NCI-H524 (cell line): ENCODE data around the gene SH3RF2.
"Not testable (repeated sequence)": the region's sequence is repeated elsewhere in the genome, so short reads cannot be mapped to it uniquely, and the experiment has no call there.

Experiments used
- DNase-seq, 2 experiments: peaks; one replicate each; lab custom pipeline; 2025; lab: John Stamatoyannopoulos, UW

SH3RF2 gene

GRCh38 chr5:145936401-145937131, at the start of gene SH3RF2:
SH3RF2 (plus strand) TSS chr5:145936578; CDS start chr5:145937929, 1,351 bp downstream.
- peak; percentile 62 to 73 for DNase-seq

GRCh38 chr5:145887217-145887616, 49.2 kb upstream of the SH3RF2 start:
- DNase-seq, result no peak

DNA sequence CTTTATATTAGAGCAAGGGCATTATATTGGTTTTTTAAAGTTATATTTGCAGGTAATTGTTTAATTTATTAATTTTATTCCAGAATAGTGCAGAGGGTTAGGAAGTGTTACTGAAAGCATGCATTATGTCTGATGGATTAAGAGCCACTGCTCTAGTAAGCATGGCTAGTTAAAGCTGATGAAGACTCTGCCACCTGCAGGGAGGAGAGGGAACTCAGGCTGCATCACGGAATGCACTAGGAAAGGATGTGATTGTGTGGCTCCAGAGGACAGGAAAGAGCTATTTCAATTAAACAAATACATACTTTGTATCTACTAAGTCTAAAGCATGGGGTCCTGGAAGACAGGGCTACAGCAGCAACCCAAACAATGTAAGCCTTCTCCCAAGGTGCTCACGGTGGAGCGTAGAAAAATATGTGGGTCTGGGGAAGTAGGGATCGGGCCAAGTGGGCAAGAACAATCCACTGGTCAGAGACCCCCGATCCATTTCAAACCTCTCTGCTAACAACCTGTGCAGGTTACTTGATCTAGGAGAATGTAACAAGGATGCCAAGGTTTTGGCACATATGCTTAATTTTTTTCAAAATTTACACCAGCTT, 48.3 kb upstream of the SH3RF2 start:
- DNase-seq, result peak in 1 of 2 experiments; percentile 66

DNA sequence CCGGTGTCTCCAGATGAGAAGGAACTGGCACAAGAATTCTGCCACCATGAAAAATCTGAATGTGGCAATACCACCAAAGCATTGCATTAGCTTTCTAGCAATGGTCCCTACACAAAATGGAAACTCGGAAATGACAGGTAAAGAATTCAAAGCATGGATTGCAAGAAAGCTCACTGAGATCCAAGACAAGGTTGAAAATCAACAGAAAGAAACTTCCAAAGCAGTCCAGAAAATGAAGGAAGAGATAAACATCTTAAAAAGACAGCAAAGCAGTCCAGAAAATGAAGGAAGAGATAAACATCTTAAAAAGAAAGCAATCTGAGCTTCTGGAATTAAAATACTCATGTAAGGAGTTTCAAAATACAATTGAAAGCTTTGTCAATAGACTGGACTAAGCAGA, 46.8 kb upstream of the SH3RF2 start:
- DNase-seq, result no peak

- not testable (repeated sequence) for DNase-seq
Observed at GRCh38 chr5:145891378-145891777, 45.0 kb upstream of the SH3RF2 start.

GRCh38 chr5:145898171-145898570, 38.2 kb upstream of the SH3RF2 start:
- no peak for DNase-seq

DNA sequence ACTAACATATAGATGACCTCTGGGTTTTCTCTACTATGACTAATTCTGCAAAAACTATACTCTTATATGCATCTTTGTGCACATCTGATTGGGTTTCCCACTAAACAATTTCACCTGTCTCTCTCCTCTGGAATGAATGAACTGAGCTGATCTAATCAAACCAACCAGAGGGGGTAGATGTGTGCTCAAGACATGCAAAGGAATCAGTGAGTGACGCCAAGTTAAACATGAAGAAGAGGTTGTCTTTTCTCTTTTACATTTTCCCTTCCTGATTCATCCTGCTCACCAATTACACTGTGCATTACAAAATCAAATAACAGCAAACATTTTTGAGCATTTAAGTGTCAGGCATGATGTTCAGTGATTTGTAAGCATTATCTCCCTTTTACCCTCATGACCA, 34.0 kb upstream of the SH3RF2 start:
- DNase-seq, result no peak

GRCh38 chr5:145903113-145903512, 33.3 kb upstream of the SH3RF2 start:
- DNase-seq, result no peak

- DNase-seq, result no peak
Observed at GRCh38 chr5:145903867-145904266, 32.5 kb upstream of the SH3RF2 start.

DNA sequence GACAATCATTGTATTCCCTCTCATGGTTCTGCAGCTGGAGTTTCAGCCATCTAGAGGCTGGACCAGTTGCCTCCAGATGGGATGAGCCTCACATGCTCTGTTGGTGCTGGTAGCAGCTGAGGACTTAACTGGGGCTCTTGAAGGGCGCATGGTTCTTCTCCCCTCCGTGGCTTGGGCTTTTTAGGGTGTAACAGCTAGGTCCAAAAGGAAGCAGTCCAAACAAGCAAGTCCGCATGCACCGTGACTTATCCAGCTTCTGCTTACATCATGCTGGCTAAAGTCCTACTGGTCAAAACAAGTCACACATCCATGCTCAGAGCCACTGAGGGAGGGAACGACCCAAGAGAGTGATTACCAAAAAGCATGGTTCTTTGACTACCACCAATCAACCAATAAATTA, 31.6 kb upstream of the SH3RF2 start:
- DNase-seq, result no peak

DNA sequence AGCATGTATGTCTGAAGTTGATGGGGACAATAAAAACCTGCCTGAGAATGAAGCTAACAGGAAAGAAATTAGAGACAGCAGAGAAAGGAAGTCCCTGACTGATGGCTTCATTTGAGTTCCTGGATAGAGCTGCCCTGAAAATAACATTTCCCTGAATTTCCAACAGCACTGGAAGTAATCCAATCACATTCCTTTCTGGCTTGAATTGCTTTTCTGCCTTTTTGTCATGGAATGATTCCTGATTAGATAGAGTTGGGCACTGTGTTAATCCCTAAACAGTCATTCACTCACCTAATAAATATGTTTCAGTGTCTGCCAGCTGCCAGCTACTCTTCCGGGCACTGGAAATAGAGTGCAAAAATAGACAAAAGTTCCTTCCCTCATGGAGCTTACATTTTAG, 30.0 kb upstream of the SH3RF2 start:
- no peak for DNase-seq

- peak in 1 of 2 experiments; percentile 35 for DNase-seq
Observed at GRCh38 chr5:145908206-145908960, 28.0 kb upstream of the SH3RF2 start.

GRCh38 chr5:145911164-145911563, 25.2 kb upstream of the SH3RF2 start:
- DNase-seq, result no peak

DNA sequence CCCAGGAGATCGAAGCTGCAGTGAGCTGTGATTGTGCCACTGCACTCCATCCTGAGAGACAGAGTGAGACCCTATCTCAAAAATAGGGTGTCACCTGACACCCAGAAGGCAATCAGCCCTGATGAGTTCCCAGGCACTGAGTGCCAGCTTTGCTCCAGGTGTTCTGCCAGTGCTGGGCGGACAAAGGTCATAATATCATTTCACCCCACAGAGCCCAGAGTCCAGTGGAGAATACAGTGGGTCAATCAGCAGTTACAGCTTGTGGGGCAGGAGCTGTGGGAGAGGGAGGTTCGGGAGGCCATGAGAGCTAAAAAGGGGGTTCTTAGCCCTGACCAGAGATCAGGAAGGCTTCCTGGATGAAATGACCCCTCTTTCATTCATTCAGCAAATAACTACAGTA, 24.4 kb upstream of the SH3RF2 start:
- DNase-seq, result no peak

GRCh38 chr5:145912594-145912993, 23.8 kb upstream of the SH3RF2 start:
- no peak for DNase-seq

- no peak for DNase-seq
Observed at GRCh38 chr5:145913701-145914100, 22.7 kb upstream of the SH3RF2 start.

GRCh38 chr5:145915970-145916638, 20.3 kb upstream of the SH3RF2 start:
- no peak for DNase-seq

DNA sequence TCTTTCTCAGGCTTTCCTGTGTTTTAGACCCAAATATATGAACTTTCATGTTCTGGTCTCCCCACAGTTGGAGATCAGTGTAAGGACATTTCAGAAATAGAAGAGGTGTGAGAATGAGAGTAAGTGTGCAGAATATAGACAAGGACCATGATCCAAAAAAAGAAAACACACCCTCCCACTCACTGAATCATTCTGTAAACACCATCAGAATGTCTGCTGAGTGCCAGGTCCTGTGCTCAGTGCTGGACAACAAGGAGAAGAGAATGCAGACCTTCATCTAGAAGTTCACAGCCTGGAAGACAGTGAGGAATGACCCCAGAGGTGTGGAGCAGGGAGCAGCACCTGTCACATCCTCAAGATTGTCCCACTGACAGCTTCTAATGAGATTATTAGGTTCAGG, 19.1 kb upstream of the SH3RF2 start:
- DNase-seq, result no peak

DNA sequence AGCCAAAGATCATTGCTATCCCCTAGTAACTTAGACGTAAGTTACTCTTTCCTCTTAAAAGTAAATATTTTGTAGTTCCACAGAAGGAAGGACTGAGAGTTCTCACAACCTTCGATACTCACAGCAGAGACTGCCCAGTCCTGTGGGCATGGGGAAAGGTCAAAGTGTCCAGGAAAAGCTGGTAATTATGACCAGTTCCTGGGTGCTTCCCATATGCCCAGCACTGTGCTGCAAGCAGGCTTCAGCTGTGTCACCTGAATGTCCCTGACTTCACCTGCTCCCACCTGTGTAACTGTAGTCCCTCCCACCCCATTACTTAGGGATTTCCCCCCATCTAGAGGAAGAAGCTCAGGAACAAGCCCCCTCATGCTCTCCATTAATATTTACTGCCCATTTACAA, 18.0 kb upstream of the SH3RF2 start:
- DNase-seq, result no peak

- DNase-seq, result no peak
Observed at GRCh38 chr5:145919413-145919812, 17.0 kb upstream of the SH3RF2 start.

GRCh38 chr5:145920542-145921210, 15.7 kb upstream of the SH3RF2 start:
- DNase-seq, result no peak

- no peak for DNase-seq
Observed at GRCh38 chr5:145921211-145921610, 15.2 kb upstream of the SH3RF2 start.
